Fibroblast of lung (primary cell): ENCODE data around the gene KCTD19.

ENCODE experiments used
- CTCF ChIP-seq, 2 donors: IDR thresholded peaks in 1 of 2; conservative IDR thresholded peaks in 1 of 2; 1 replicate in 1 of 2; 2 replicates in 1 of 2; pipeline ENCODE4 v1.5.1; 2011 to 2012; ENCODE audit warnings: low read length in 2 of 2, control low read depth in 1 of 2, inconsistent platforms in 1 of 2, low read depth in 1 of 2, mild to moderate bottlenecking in 1 of 2
- EZH2 ChIP-seq: IDR thresholded peaks from 2 replicates; pipeline ENCODE4 v1.5.1; 2012; ENCODE audit warnings: low read length, control low read depth, mild to moderate bottlenecking; ENCODE audit errors: missing control alignments

GRCh38 chr16:67245674-67246080 is 80.9 kb downstream of the KCTD19 start:
- TF ChIP-seq CTCF (conservative IDR thresholded peaks at IDR 0.05 in 1 of 2, IDR thresholded peaks at IDR 0.05 in 1 of 2; ENCODE audit: low read depth in 1 of 2, low read length in 2 of 2) (no peak), EZH2 (no peak)
